Mesothelial cell of epicardium (in vitro differentiated cells): ENCODE measurements around the gene ZNF280B. TPM values are rescaled to one million over a fixed set of nuclear protein-coding genes. Genes with fewer than 3 reads are reported as not detected.

Experiments
- DNase-seq, 2 experiments: peaks; one replicate each; pipeline ENCODE4 v3.0.0; 2021; ENCODE audit warnings: low spot score in 2 of 2; ENCODE audit not compliant: unreplicated experiment in 2 of 2
- H3K27ac Mint-ChIP-seq: 2 replicates; pipeline ENCODE4 v1.8.0; 2021; ENCODE audit warnings: mixed read lengths
- H3K27me3 Mint-ChIP-seq: 2 replicates; pipeline ENCODE4 v1.8.0; 2021; ENCODE audit warnings: low read depth, mixed read lengths
- H3K36me3 Mint-ChIP-seq: 2 replicates; pipeline ENCODE4 v1.8.0; 2021; ENCODE audit warnings: mixed read lengths
- H3K4me1 Mint-ChIP-seq: 2 replicates; pipeline ENCODE4 v1.8.0; 2021; ENCODE audit warnings: mixed read lengths
- H3K4me3 Mint-ChIP-seq: 2 replicates; pipeline ENCODE4 v1.8.0; 2021; ENCODE audit warnings: mild to moderate bottlenecking, moderate library complexity, mixed read lengths
- H3K9me3 Mint-ChIP-seq: 2 replicates; pipeline ENCODE4 v1.8.0; 2021; ENCODE audit warnings: mixed read lengths
- total RNA-seq: library from RNA; stranded (reverse); gene quantifications from 3 replicates; pipeline ENCODE4 v1.2.1, GENCODE V29; 2021
- TF ChIP-seq, protein P1 (sequence below): fragments of 200-600 bp; sonication (generic); IDR thresholded peaks from one replicate; pipeline ENCODE4 v1.5.0; 2021; ENCODE audit warnings: antibody characterized with exemption; ENCODE audit not compliant: unreplicated experiment

Gene ZNF280B
- total RNA-seq, 1 donor from 2014 or later = 6.4 TPM

DNA sequence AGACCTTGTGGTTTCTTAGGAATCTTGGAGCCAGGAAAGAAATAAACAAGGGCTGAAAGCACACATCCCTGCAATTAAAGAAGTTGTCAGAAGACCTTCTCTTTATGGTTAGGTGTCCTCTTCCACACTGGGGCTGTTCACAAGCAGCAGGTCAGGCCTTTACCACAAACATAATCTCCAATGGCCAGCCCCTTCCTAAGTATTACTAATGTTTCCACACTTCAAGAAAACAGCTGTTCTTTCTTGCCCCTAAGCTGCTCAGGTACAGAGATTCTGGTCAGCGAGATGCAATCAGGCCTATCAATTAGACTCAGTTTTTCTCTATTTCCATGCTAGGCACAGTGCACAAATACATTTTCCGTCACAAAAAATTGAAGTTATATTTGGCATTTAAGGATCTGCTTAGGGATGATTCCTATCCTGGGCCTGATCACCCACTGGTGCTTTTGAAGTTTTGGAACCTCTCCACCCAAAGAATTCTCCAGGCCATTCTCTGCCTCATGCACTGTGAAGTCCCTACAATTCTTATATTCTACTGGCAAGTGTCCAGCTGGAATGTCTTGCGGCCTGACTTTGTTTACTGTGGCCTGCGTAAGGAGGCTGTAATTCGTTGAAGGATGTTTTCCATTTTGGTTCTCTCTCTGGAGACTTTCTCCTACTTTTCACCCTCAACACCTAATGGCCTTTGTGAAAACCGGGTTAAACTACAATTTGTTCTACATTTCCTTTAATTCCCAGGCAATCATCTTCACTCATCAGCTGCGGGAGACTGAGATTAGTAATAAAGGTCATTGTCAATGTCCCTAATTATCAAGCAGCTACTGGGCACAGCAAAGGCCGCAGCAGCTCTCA, 45.4 kb upstream of the ZNF280B start:
- TF ChIP-seq, protein P1, sequence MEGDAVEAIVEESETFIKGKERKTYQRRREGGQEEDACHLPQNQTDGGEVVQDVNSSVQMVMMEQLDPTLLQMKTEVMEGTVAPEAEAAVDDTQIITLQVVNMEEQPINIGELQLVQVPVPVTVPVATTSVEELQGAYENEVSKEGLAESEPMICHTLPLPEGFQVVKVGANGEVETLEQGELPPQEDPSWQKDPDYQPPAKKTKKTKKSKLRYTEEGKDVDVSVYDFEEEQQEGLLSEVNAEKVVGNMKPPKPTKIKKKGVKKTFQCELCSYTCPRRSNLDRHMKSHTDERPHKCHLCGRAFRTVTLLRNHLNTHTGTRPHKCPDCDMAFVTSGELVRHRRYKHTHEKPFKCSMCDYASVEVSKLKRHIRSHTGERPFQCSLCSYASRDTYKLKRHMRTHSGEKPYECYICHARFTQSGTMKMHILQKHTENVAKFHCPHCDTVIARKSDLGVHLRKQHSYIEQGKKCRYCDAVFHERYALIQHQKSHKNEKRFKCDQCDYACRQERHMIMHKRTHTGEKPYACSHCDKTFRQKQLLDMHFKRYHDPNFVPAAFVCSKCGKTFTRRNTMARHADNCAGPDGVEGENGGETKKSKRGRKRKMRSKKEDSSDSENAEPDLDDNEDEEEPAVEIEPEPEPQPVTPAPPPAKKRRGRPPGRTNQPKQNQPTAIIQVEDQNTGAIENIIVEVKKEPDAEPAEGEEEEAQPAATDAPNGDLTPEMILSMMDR = no peak
- H3K9me3 Mint-ChIP-seq = no peaks in the 10 kb centered on the region
- no peak overlapping the region for H3K4me3 Mint-ChIP-seq
- peaks cover 46% of the 10 kb centered on the region for H3K27me3 Mint-ChIP-seq
- no peaks in the 10 kb centered on the region for H3K4me1 Mint-ChIP-seq
- no peak for DNase-seq
- no peak overlapping the region for H3K27ac Mint-ChIP-seq
- no peaks in the 10 kb centered on the region for H3K36me3 Mint-ChIP-seq

DNA sequence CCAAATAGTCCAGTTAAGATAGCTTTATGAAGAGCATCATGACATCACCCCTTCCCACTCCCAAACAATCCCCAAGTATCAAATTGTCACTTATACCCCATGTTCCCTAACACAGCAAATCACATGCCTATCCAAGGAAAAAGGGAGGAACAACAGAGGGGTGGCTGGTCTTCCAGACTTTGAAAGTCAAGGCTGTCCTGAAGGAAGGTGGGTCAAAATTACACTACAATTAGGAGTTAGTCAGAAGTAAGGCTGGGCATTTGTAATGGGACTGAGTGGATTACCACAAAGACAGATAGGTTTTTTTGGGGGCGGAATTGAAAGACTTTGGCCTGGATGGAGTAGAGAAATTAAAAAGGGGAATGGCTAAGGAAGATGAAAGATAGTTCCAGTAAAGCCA, 44.6 kb upstream of the ZNF280B start:
- H3K9me3 Mint-ChIP-seq = no peaks in the 10 kb centered on the region
- no peak overlapping the region for H3K27ac Mint-ChIP-seq
- no peak for DNase-seq
- H3K4me3 Mint-ChIP-seq = no peak overlapping the region
- peaks cover 55% of the 10 kb centered on the region for H3K27me3 Mint-ChIP-seq
- no peaks in the 10 kb centered on the region for H3K4me1 Mint-ChIP-seq
- TF ChIP-seq, protein P1 = no peak
- no peaks in the 10 kb centered on the region for H3K36me3 Mint-ChIP-seq

DNA sequence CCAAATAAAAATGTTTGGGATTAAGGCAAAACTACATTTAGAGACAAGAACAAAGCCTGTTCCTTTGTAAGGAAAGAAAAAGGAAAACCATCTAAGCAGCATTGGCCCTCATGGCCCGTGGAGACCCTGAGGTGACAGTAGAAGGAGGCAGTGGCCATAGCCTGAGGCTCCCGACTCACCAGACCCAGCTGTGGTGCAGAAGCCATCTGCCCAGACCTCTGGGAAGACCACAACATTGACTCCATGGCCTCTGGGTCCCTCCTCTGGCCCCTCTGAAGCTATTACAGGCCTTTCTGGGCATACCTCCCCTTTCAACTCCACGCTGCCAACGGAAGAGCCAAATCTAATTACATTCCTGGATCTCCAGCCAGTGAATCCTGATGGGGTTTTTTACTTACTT, 44.1 kb upstream of the ZNF280B start:
- H3K27ac Mint-ChIP-seq = no peak overlapping the region
- TF ChIP-seq, protein P1 = no peak
- no peaks in the 10 kb centered on the region for H3K36me3 Mint-ChIP-seq
- no peaks in the 10 kb centered on the region for H3K9me3 Mint-ChIP-seq
- H3K4me1 Mint-ChIP-seq = no peaks in the 10 kb centered on the region
- no peak overlapping the region for H3K4me3 Mint-ChIP-seq
- DNase-seq = no peak
- H3K27me3 Mint-ChIP-seq = peaks cover 60% of the 10 kb centered on the region

DNA sequence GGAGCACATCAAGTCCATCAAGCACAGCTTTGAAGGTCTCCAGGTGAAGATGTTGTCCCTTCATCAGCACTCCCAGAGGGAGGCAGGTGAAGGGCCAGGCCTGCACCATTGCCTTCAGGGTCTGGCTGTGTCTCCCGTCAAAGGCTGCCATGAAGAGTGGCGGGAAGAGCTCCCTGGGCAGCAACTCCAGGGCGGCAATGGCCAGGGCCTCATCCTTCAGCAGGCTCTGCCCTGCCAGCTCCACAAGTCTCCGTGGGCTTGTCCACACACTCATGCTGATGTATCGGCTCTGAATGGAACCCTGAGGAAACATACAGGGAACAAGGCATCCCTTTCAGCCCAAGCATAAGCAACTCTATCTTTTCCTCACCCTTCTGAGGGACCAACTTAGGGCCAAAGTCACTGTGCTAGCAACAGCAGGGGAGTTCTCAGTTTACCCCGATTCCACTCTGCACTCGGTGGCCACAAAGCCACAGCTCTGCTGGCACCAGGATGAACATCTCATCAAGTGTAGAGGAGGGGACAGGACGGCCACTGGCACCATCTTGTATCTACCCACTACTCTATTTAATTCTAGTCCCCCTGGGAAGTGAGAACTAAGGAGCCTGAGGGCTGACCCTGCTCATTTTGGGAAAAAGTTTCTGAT, 42.4 kb upstream of the ZNF280B start:
- Mint-ChIP-seq H3K27me3 (peaks cover 68% of the 10 kb centered on the region), H3K4me3 (no peak overlapping the region), H3K4me1 (no peaks in the 10 kb centered on the region), H3K9me3 (no peaks in the 10 kb centered on the region), H3K36me3 (no peaks in the 10 kb centered on the region), H3K27ac (no peak overlapping the region)
- TF ChIP-seq, protein P1 = no peak
- no peak for DNase-seq

DNA sequence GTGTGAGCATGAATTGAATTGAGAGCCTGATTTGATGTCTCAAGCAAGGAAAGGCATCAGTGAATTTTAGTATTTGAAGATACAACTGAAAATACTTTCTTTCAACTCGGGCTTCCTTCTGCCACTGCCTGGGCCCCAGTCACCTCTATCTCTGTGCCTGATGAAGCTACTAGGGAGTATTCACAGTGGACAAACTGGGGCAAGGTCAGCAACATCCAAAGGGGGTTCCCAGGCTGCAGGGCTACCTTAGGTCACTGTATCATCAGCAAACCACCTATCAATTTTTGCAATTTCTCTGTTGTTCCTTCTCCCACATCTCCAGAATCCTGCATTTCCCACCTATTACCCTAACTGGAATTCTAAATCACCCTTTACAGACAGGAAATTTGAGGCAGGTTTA, 40.4 kb upstream of the ZNF280B start:
- DNase-seq = no peak
- no peak overlapping the region for H3K4me3 Mint-ChIP-seq
- no peaks in the 10 kb centered on the region for H3K4me1 Mint-ChIP-seq
- H3K36me3 Mint-ChIP-seq = no peaks in the 10 kb centered on the region
- H3K9me3 Mint-ChIP-seq = no peaks in the 10 kb centered on the region
- TF ChIP-seq, protein P1 = no peak
- no peak overlapping the region for H3K27ac Mint-ChIP-seq
- H3K27me3 Mint-ChIP-seq = peaks cover 66% of the 10 kb centered on the region
